SHP77 (cell line): ENCODE measurements around the gene RSBN1.
"Not testable (repeated sequence)": the region's sequence is repeated elsewhere in the genome, so short reads cannot be mapped to it uniquely, and the experiment has no call there.

Experiments
- DNase-seq, 2 experiments: peaks; one replicate each; lab custom pipeline; 2025; lab: John Stamatoyannopoulos, UW

Gene RSBN1

GRCh38 chr1:113811888-113812660 is at the start of gene RSBN1:
Gene RSBN1 (minus strand): TSS chr1:113812476. CDS start chr1:113812412, 64 bp downstream.
- peak; percentile 97 to 99 for DNase-seq

- no peak for DNase-seq
These were observed 49.4 kb upstream of the RSBN1 start for GRCh38 chr1:113861641-113862040.

- DNase-seq: no peak
These were observed 48.6 kb upstream of the RSBN1 start for GRCh38 chr1:113860891-113861290.

GRCh38 chr1:113859478-113860175 is 47.4 kb upstream of the RSBN1 start:
- DNase-seq: no peak

GRCh38 chr1:113858982-113859381 is 46.7 kb upstream of the RSBN1 start:
- no peak for DNase-seq

GRCh38 chr1:113858418-113858817 is 46.1 kb upstream of the RSBN1 start:
- no peak for DNase-seq

- no peak for DNase-seq
These were observed 45.5 kb upstream of the RSBN1 start for GRCh38 chr1:113857776-113858175.

GRCh38 chr1:113856401-113856790 is 44.1 kb upstream of the RSBN1 start:
- no peak for DNase-seq

GRCh38 chr1:113855630-113856400 is 43.5 kb upstream of the RSBN1 start:
- no peak for DNase-seq

GRCh38 chr1:113854234-113854633 is 42.0 kb upstream of the RSBN1 start:
- DNase-seq: no peak

GRCh38 chr1:113852694-113853093 is 40.4 kb upstream of the RSBN1 start:
- not testable (repeated sequence) for DNase-seq

- no peak for DNase-seq
These were observed 38.0 kb upstream of the RSBN1 start for GRCh38 chr1:113850127-113850796.

- no peak for DNase-seq
These were observed 36.8 kb upstream of the RSBN1 start for GRCh38 chr1:113849072-113849471.

GRCh38 chr1:113846391-113847035 is 34.2 kb upstream of the RSBN1 start:
- no peak for DNase-seq

- DNase-seq: no peak
These were observed 24.3 kb upstream of the RSBN1 start for GRCh38 chr1:113836534-113836933.

GRCh38 chr1:113835686-113836290 is 23.5 kb upstream of the RSBN1 start:
- peak; percentile 4 to 12 for DNase-seq

- no peak for DNase-seq
These were observed 22.4 kb upstream of the RSBN1 start for GRCh38 chr1:113834716-113835115.

GRCh38 chr1:113830039-113830438 is 17.8 kb upstream of the RSBN1 start:
- no peak for DNase-seq

- DNase-seq: no peak
These were observed 9.6 kb upstream of the RSBN1 start for GRCh38 chr1:113821916-113822315.

- no peak for DNase-seq
These were observed 6.3 kb upstream of the RSBN1 start for GRCh38 chr1:113818578-113818977.

GRCh38 chr1:113813218-113813617 is 942 bp upstream of the RSBN1 start:
- DNase-seq: no peak
